SK-N-SH (cell line): ENCODE measurements around the gene EYA2. TPM values are rescaled to one million over a fixed set of nuclear protein-coding genes. Genes with fewer than 3 reads are reported as not detected.

Experiments used
- CTCF ChIA-PET: fragments of 300-600, 350-600 bp; formaldehyde crosslinking; extraction: SDS; loops from one replicate; lab custom pipeline; 2021; lab: Yijun Ruan, JAX
- POLR2A ChIA-PET: fragments of 350-600 bp; sonication (Branson Sonifier 250); formaldehyde crosslinking; extraction: SDS; loops from one replicate; lab custom pipeline; 2020; ENCODE audit warnings: antibody characterized with exemption, inconsistent platforms; lab: Yijun Ruan, JAX
- DNase-seq: peaks from one replicate; pipeline ENCODE4 v3.0.0; 2012
- H2AFZ ChIP-seq: fragments of 200-600 bp; sonication (generic); 2 replicates; pipeline ENCODE4 v1.8.1; 2016; ENCODE audit warnings: antibody characterized with exemption, mild to moderate bottlenecking, low read depth
- H3F3A ChIP-seq: fragments of 200-600 bp; sonication (generic); replicated peaks from 2 replicates; pipeline ENCODE3; 2016; ENCODE audit warnings: antibody characterized with exemption, mild to moderate bottlenecking; ENCODE audit not compliant: insufficient read depth
- H3K27ac ChIP-seq, 2 experiments: fragments of 200-500 bp in 1 of 2; fragments of 200-600 bp in 1 of 2; sonication (Bioruptor generic) in 1 of 2; sonication (generic), shearing (Covaris generic) in 1 of 2; 2 replicates each; pipeline versions ENCODE4 v1.5.1 to v1.6.1; 2014 to 2016; ENCODE audit warnings: low read depth in 2 of 2, inconsistent platforms in 1 of 2, low read length in 1 of 2, mild to moderate bottlenecking in 1 of 2, mixed read lengths in 1 of 2
- H3K27me3 ChIP-seq: fragments of 200-600 bp; sonication (generic), shearing (Covaris generic); 2 replicates; pipeline ENCODE4 v1.6.1; 2016; ENCODE audit warnings: mixed run types; ENCODE audit not compliant: insufficient read depth
- H3K36me3 ChIP-seq, 2 experiments: fragments of 200-500 bp in 1 of 2; fragments of 200-600 bp in 1 of 2; sonication (Bioruptor generic) in 1 of 2; sonication (generic) in 1 of 2; replicated peaks in 1 of 2; 2 replicates each; pipeline versions ENCODE3 to v1.5.1; 2014 to 2016; ENCODE audit warnings: low read length in 1 of 2, mild to moderate bottlenecking in 1 of 2; ENCODE audit not compliant: insufficient read depth in 2 of 2, control insufficient read depth in 1 of 2
- H3K4me1 ChIP-seq, 2 experiments: fragments of 200-500 bp in 1 of 2; fragments of 200-600 bp in 1 of 2; sonication (Bioruptor generic) in 1 of 2; sonication (generic), shearing (Covaris generic) in 1 of 2; 2 replicates each; pipeline versions ENCODE4 v1.5.1 to v1.6.1; 2014 to 2016; ENCODE audit warnings: low read depth in 1 of 2, low read length in 1 of 2, mixed run types in 1 of 2; ENCODE audit not compliant: insufficient read depth in 2 of 2, control insufficient read depth in 1 of 2
- H3K4me2 ChIP-seq: fragments of 200-600 bp; sonication (generic), shearing (Covaris generic); 2 replicates; pipeline ENCODE4 v1.6.1; 2017; ENCODE audit warnings: mixed run types
- H3K4me3 ChIP-seq, 2 experiments: fragments of 200-500 bp in 1 of 2; fragments of 200-600 bp in 1 of 2; sonication (Bioruptor generic) in 1 of 2; sonication (generic), shearing (Covaris generic) in 1 of 2; 2 replicates each; pipeline versions ENCODE4 v1.5.1 to v1.8.1; 2014 to 2016; ENCODE audit warnings: low read depth in 2 of 2, inconsistent platforms in 1 of 2, low read length in 1 of 2, mild to moderate bottlenecking in 1 of 2, mixed read lengths in 1 of 2, moderate library complexity in 1 of 2
- H3K79me2 ChIP-seq: fragments of 200-600 bp; sonication (generic); 2 replicates; pipeline ENCODE4 v1.8.1; 2017; ENCODE audit warnings: mild to moderate bottlenecking; ENCODE audit not compliant: insufficient read depth
- H3K9ac ChIP-seq: fragments of 200-600 bp; sonication (generic); 2 replicates; pipeline ENCODE4 v1.6.1; 2017; ENCODE audit warnings: mixed run types
- H3K9me2 ChIP-seq: fragments of 200-600 bp; sonication (generic); 2 replicates; pipeline ENCODE4 v1.6.1; 2017; ENCODE audit warnings: mixed run types
- H3K9me3 ChIP-seq: fragments of 200-600 bp; sonication (generic); 2 replicates; pipeline ENCODE4 v1.6.1; 2017; ENCODE audit warnings: mixed run types, mild to moderate bottlenecking, moderate library complexity
- H4K20me1 ChIP-seq: fragments of 200-600 bp; sonication (generic); 2 replicates; pipeline ENCODE4 v1.6.1; 2017; ENCODE audit warnings: mild to moderate bottlenecking, mixed run types; ENCODE audit not compliant: insufficient read depth
- EP300 ChIP-seq, 2 experiments: IDR thresholded peaks; 2 replicates each; pipeline versions ENCODE4 v1.4.0 to v1.6.1; 2012; ENCODE audit warnings: borderline replicate concordance in 1 of 2, low read depth in 1 of 2, low read length in 1 of 2
- JUND ChIP-seq: IDR thresholded peaks from 2 replicates; pipeline ENCODE4 v1.4.0; 2012
- MAX ChIP-seq: IDR thresholded peaks from 2 replicates; pipeline ENCODE4 v1.4.0; 2012; ENCODE audit warnings: low read depth
- NRF1 ChIP-seq: IDR thresholded peaks from 2 replicates; pipeline ENCODE4 v1.6.1; 2012; ENCODE audit warnings: low read depth, mild to moderate bottlenecking, low read length
- RCOR1 ChIP-seq: fragments of 150-350 bp; IDR thresholded peaks from 2 replicates; pipeline ENCODE4 v1.6.1; 2017; ENCODE audit warnings: antibody characterized with exemption, low read length
- REST ChIP-seq: IDR thresholded peaks from 2 replicates; pipeline ENCODE4 v1.6.1; 2012; ENCODE audit warnings: mild to moderate bottlenecking, low read depth, low read length, moderate library complexity
- RFX5 ChIP-seq: IDR thresholded peaks from 2 replicates; pipeline ENCODE4 v1.6.1; 2012; ENCODE audit warnings: mild to moderate bottlenecking, improper control_type of control experiment, low read length
- SMC3 ChIP-seq: IDR thresholded peaks from 2 replicates; pipeline ENCODE4 v1.6.1; 2012; ENCODE audit warnings: low read depth, low read length, improper control_type of control experiment
- USF1 ChIP-seq: IDR thresholded peaks from 2 replicates; pipeline ENCODE4 v1.4.0; 2012; ENCODE audit warnings: low read depth, borderline replicate concordance
- USF2 ChIP-seq: fragments of 150-350 bp; IDR thresholded peaks from 2 replicates; pipeline ENCODE4 v1.6.1; 2017; ENCODE audit warnings: antibody characterized with exemption, low read length, low read depth, borderline replicate concordance
- ZBTB33 ChIP-seq: IDR thresholded peaks from 2 replicates; pipeline ENCODE4 v1.4.0; 2012; ENCODE audit warnings: low read depth, borderline replicate concordance
- WGBS: methylation state at CpG from one replicate; pipeline ENCODE4 v1.1.6; 2017; ENCODE audit warnings: low lambda C conversion rate; 5-methylcytosine and 5-hydroxymethylcytosine counted together
- polyA plus RNA-seq, 3 experiments: library from polyadenylated mRNA; depleted of rRNA; stranded (reverse); fragments of >200 nt; gene quantifications; 2 replicates each; pipeline ENCODE4 v1.2.3, GENCODE V29; 2012

EYA2 gene
- polyA plus RNA-seq, 1 of the 3 experiments (the other 2 are of a cell fraction): 0.05 TPM

- no peaks in the 10 kb centered on the region for H4K20me1 ChIP-seq
- no peak for TF ChIP-seq RCOR1
- TF ChIP-seq USF2: no peak
- no peak for TF ChIP-seq MAX
- no peak for TF ChIP-seq JUND
- peak; percentile 90 for TF ChIP-seq REST
- no peak for TF ChIP-seq SMC3
- TF ChIP-seq USF1: no peak
- 75% methylated on average over 8 of the region's 8 CpGs for WGBS
- no peaks in the 10 kb centered on the region for H3K9me2 ChIP-seq
- H3K4me3 ChIP-seq: no peak overlapping the region
- no peak overlapping the region for H2AFZ ChIP-seq
- peaks cover 0 to 8% of the 10 kb centered on the region in 2 experiments; a peak in 1 of 4 replicates for H3K4me1 ChIP-seq
- ChIA-PET CTCF (no interaction called here), POLR2A (no interaction called here)
- no peaks in the 10 kb centered on the region for H3F3A ChIP-seq
- no peak overlapping the region for H3K27ac ChIP-seq
- no peak for DNase-seq
- H3K79me2 ChIP-seq: no peaks in the 10 kb centered on the region
- no peaks in the 10 kb centered on the region for H3K36me3 ChIP-seq
- H3K4me2 ChIP-seq: no peak overlapping the region
- no peaks in the 10 kb centered on the region for H3K27me3 ChIP-seq
- no peaks in the 10 kb centered on the region for H3K9me3 ChIP-seq
- H3K9ac ChIP-seq: no peak overlapping the region
These were observed 121.5 kb downstream of the EYA2 start for GRCh38 chr20:47016068-47016664.

- Histone ChIP-seq H3K9me3 (no peaks in the 10 kb centered on the region), H3K79me2 (no peaks in the 10 kb centered on the region), H2AFZ (no peak overlapping the region), H4K20me1 (no peaks in the 10 kb centered on the region), H3F3A (no peaks in the 10 kb centered on the region), H3K36me3 (no peaks in the 10 kb centered on the region), H3K4me1 (peaks cover 0 to 5% of the 10 kb centered on the region in 2 experiments; a peak in 1 of 4 replicates), H3K4me3 (no peak overlapping the region), H3K9me2 (no peaks in the 10 kb centered on the region), H3K9ac (no peak overlapping the region), H3K4me2 (no peak overlapping the region), H3K27ac (no peak overlapping the region), H3K27me3 (no peaks in the 10 kb centered on the region; the same call in 1 of the 2 replicates)
- ChIA-PET CTCF (no interaction called here), POLR2A (no interaction called here)
- no peak for DNase-seq
- 69% methylated on average over 11 of the region's 11 CpGs for WGBS
- TF ChIP-seq MAX (no peak), EP300 (IDR thresholded peaks at IDR 0.05; ENCODE audit: borderline replicate concordance in 1 of 2, low read depth in 1 of 2, low read length in 1 of 2) (no peak), USF2 (no peak), NRF1 (no peak), ZBTB33 (no peak), USF1 (no peak), RFX5 (no peak)
These were observed 123.7 kb downstream of the EYA2 start for GRCh38 chr20:47018381-47018780.
